GM18951 (cell line): Measurements from ENCODE around the gene HACL1.
"Not testable (repeated sequence)": the region's sequence is repeated elsewhere in the genome, so short reads cannot be mapped to it uniquely, and the experiment has no call there.

Experiments used
- POLR2A ChIP-seq: IDR thresholded peaks from 4 replicates; pipeline ENCODE4 v1.6.1; 2011; ENCODE audit warnings: mild to moderate bottlenecking; ENCODE audit not compliant: insufficient read length, insufficient read depth; ENCODE audit errors: extremely low read depth
- in situ Hi-C: fragments of 300-500 bp; cut with MboI; formaldehyde crosslinking; loops from one replicate; pipeline ENCODE4 v1.12.0; 2022; ENCODE audit warnings: low sequenced_read_pairs, mixed read lengths, inconsistent platforms; ENCODE audit not compliant: unreplicated experiment

Gene HACL1

GRCh38 chr3:15616053-15616452 lies 14.7 kb upstream of the HACL1 start:
- no peak for TF ChIP-seq POLR2A
- in situ Hi-C loops, result no loop called here

GRCh38 chr3:15614958-15615357 lies 13.6 kb upstream of the HACL1 start:
- in situ Hi-C loops, result no loop called here
- TF ChIP-seq POLR2A, result no peak

GRCh38 chr3:15612001-15612400 lies 10.6 kb upstream of the HACL1 start:
- in situ Hi-C loops, result no loop called here
- no peak for TF ChIP-seq POLR2A

DNA sequence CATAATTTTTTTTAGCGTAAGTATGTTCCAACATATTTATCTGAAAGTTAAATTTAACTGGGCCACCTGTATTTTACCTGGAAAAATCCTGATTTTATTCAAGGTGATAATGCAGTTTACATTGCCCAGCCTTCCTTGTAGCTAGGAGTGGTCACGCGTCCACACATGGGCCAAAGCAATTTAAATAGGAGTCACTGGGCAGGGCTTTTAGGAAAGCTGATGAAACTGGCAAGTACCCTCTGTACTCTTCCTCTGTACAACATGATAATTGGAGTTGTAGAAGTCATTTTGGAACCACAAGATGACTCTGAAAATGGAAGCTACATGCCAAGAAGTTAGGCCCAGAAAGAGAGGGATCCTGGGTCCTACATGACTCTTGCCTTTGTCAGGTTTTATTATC lies 9.6 kb upstream of the HACL1 start:
- in situ Hi-C loops, result no loop called here
- TF ChIP-seq POLR2A, result no peak

GRCh38 chr3:15610082-15610759 lies 8.9 kb upstream of the HACL1 start:
- in situ Hi-C loops, result no loop called here
- no peak for TF ChIP-seq POLR2A

DNA sequence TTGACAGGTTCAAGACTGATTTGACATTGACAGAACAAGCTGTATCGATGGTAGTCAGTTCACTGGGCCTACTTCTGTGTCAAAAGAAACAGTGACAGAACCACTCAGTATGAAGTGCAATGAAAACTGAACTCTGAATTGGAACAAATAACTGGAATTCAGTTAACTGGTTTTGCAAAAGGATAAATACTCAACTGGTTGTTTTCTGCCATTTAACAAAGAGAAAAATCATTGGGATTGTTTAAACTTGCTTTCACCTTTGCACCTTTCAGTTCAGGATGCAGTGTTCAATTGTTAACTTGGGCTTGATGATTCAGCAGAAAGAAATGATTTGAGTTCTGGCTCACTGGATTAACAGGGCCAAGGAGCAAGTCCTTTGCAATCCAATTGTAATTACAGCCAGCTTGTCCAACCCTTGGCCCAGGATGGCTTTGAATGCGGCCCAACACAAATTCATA lies 5.1 kb upstream of the HACL1 start:
- in situ Hi-C loops, result no loop called here

GRCh38 chr3:15604584-15604983 lies 3.2 kb upstream of the HACL1 start:
- in situ Hi-C loops, result not testable (repeated sequence)

More for the DNA sequence above, 5.1 kb upstream of the HACL1 start:
- TF ChIP-seq POLR2A, result no peak

GRCh38 chr3:15602816-15603215 lies 1.4 kb upstream of the HACL1 start:
- in situ Hi-C loops, result not testable (repeated sequence)

DNA sequence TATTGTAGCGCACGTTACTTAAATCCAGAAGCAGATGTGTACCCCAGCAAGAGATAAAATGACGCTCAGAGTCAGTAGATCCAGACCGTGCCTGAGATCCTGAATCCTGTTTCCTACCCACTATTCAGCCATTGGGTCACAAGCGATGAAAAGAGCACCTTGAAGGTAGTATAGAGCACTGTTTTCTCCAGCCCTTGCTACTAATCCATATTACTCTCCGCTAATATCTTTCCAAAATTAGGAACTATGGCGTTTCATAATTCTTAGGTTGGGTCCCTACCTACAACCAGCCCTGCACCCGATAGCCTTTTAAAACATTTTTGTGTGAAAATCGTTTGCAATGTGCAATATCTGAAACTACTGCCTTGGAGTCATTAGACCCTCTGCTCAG lies 772 bp upstream of the HACL1 start:
- no peak for TF ChIP-seq POLR2A
- in situ Hi-C loops, result no loop called here

DNA sequence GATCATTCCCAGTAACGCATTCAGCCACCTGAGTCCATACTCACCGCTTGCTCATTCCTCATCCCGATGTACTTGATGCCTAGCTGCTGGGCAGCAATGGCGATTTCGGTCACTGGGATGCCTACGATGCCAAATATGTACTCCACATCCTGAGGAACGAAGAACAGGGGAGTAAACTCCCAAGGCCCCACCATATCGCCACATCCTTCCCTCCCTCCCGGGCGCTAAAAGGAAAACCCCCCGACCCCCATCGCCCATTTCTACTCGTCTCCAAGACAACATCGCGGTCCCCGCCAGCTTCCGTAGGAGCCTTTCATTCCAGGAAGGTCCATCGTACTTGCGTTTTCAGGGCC lies 347 bp downstream of the HACL1 start:
- no peak for TF ChIP-seq POLR2A
- in situ Hi-C loops, result no loop called here

GRCh38 chr3:15595955-15596354 lies 5.4 kb downstream of the HACL1 start:
- TF ChIP-seq POLR2A, result no peak
- in situ Hi-C loops, result no loop called here

DNA sequence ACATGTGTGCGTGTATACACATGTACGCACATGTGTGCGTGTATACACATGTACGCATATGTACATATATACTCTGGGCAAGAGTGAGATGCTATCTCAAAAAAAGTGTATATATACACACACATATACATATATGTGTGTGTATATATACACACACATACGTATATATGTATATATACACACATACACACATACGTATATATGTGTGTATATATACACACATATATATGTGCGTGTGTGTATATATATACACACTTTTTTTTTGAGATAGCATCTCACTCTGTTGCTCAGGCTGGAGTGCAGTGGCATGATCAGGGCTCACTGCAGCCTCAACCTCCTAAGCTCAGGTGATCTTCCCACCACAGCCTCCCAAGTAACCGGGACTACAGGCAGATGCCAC lies 8.4 kb downstream of the HACL1 start:
- TF ChIP-seq POLR2A, result no peak

GRCh38 chr3:15591928-15592327 lies 9.4 kb downstream of the HACL1 start:
- no peak for TF ChIP-seq POLR2A
- in situ Hi-C loops, result no loop called here

More for the DNA sequence above, 8.4 kb downstream of the HACL1 start:
- in situ Hi-C loops, result no loop called here

- no peak for TF ChIP-seq POLR2A
- in situ Hi-C loops, result no loop called here
These were observed 10.1 kb downstream of the HACL1 start for GRCh38 chr3:15591242-15591641.
